Measurements from ENCODE around the gene P2RX6.
A peak's percentile ranks its signal among the peaks of the same experiment; 100 is the strongest.

Gene P2RX6

DNA sequence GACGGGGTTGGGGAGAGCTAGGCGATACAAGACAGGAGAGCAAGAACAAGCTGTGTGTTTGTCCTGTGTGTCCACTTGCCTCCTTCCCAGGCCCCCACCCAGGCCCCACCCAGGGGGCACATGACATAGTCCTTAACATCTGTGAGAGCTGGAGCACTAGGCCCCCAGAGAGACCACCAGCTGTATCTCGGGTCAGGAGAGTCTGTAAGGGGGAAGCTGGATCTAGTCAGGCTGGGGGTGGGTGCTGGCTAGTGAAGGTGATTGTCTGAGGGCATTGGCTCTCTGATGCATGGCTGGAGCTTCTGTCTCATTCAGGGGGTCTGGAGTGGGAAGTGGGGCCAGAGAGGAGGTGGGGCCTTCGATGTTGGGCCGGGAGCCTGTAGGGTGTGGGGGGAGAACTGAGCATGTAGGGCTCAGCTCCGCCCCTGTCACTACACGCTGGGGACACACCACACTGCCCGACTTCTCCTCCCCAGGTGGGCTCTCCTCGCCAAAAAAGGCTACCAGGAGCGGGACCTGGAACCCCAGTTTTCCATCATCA lies 571 bp downstream of the P2RX6 start:
- DNase-seq = no peak

DNA sequence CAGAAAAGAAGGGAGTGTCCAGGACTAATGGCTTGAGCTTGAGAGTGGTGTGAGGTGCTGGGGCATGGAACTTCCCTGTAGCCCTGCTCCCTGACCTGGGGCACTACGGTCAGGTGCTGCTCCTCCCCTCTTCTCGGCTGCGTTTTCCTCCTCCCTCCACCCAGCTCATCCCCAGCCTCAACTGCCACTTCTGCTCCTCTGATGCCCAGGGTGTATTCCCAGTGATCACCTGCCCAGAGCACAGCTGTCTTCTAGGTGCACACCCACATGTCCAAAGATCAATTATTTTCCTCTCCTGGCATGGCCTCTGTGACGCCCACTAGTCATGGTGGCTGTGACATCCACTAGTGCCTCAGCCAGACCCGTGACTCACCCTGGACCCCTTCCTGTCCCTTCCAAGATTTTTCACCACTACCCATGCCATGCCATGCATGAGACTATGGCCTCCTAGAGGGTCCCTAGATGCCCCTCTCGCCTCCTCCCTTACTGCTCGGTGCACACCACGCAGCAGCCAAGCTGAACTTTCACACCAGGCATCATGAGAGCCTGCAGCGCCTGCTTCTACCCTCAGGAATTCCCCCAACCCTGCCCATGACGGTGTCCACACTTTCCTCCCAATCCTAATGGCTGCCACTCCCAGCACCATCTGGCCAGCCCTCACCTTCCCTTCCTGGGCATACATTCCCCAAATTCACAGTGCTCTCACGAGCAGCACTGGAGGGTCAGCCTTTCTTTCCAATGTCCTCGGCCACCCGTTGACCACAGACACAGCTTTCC lies 1.9 kb downstream of the P2RX6 start:
- no peak for DNase-seq

DNA sequence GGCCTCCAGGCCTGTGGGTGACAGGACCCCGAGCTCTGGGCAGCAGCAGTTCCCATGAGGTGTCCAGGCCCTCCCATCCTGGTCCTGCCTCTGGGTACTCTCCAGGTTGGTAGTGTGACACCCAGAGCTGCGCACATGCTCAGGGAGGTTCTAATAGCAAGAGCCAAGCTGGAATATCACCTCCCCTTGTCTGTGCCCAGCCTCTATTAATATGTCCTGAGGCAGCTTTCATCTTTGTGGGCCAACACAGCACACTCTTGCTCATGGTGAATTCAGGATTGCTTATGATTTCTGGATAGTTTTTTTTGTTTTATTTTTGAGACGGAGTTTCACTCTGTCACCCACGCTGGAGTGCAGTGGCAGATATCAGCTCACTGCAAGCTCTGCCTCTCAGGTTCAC lies 3.3 kb downstream of the P2RX6 start:
- no peak for DNase-seq

DNA sequence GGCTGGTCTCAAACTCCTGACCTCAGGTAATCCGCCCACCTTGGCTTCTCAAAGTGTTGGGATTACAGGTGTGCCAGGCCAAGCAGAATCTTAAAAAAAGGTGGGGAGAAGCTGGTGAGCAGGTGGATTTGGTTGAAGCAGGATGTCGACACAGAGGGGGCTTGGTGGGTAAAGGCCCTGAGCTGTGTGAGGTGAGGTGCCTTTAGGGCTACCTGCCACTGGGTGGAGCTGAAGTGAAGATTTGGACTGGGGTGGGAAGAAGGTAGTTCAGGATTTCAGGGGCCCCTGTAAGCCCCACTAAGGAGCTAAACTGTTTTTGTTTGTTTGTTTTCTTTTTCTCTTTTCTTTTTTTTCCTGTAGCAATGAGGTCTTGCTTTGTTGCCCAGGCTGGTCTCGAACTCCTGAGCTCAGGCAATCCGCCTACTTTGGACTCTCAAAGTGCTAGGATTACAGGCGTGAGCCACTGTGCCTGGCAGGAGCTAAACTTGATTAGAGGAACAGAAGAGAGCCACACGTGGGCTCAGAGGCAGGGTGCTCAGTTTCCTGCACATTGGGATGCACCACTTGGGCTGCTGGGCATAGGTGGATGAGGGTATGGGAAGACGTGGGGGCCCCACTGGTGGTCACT lies 6.0 kb downstream of the P2RX6 start:
- no peak for DNase-seq

DNA sequence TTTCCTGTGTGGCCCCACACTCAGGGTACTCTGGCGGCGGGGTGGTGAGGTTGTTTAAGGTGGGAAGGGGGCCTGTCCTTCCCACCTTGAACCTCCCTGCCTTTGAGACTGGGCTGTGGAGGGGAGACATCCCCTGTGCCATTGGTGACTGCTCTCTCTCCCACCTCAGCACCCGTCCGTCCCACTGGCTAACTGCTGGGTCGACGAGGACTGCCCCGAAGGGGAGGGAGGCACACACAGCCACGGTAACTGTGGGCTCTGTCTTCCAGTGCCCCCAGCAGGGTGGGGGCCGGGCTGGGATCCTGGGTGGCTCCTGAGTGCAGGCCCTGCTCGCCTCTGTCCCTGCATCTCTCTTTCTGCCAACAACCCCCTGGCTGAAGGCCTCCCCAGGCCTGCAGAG lies 7.5 kb downstream of the P2RX6 start:
- DNase-seq = no peak

DNA sequence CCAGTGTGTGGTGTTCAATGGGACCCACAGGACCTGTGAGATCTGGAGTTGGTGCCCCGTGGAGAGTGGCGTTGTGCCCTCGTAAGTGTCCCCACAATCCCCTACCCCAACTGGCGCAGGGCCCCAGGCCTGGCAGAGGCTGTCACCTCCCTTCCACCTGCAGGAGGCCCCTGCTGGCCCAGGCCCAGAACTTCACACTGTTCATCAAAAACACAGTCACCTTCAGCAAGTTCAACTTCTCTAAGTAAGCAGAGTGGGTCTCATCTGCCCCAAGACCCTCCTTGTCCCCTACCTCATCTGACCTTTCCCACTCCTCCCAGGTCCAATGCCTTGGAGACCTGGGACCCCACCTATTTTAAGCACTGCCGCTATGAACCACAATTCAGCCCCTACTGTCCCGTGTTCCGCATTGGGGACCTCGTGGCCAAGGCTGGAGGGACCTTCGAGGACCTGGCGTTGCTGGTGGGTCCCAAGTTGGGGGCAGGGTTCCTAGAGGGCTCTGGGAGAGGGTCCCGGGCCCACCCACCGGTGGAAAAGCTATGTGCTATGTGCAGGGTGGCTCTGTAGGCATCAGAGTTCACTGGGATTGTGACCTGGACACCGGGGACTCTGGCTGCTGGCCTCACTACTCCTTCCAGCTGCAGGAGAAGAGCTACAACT lies 8.1 kb downstream of the P2RX6 start:
- no peak for DNase-seq

DNA sequence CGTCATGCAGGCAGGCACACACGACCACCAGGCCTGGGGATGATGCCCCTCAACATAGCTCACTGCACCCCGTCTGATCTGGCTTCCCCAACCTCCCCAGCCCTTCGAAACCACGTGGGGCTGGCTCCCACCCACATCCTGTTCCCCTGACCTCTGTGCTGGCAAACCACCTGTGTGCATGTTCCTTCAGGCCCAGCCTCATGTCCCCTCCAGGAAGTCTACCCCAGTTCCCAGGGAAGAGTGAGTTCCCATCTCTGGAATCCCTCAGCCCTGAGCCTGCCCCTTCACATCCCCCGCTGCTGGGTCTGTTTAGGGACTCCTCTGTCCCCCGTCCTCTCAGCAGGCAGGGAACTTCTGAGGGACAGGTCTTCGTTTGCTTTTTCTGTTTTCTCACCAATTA lies 10.3 kb downstream of the P2RX6 start:
- no peak for DNase-seq

DNA sequence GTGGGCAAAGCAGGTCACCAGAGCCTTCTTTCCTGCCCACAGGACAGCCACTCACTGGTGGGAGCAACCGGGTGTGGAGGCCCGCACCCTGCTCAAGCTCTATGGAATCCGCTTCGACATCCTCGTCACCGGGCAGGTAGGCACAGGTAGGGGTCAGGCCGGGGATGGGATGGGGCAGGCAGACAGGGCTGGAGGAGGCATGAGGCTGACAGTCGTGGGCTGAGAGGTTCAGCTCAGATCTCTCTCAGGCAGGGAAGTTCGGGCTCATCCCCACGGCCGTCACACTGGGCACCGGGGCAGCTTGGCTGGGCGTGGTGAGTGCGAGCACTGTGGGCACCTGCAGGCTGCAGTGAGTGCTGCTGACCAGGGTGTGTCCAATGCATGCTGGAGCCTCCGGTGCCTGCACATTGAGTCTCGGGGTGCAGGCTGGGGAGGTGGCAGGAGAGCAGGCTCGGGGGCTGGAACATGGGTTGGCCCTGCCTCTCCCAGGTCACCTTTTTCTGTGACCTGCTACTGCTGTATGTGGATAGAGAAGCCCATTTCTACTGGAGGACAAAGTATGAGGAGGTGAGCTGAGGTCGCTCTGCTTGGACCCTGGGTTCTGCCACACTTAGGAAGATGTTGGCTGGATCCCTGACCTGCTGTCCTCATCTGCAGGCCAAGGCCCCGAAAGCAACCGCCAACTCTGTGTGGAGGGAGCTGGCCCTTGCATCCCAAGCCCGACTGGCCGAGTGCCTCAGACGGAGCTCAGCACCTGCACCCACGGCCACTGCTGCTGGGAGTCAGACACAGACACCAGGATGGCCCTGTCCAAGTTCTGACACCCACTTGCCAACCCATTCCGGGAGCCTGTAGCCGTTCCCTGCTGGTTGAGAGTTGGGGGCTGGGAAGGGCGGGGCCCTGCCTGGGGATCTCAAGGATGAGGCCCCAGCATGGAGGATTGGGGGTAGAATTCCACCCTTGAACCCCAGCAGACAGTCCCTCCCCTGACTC lies 11.1 kb downstream of the P2RX6 start:
- no peak for DNase-seq

DNA sequence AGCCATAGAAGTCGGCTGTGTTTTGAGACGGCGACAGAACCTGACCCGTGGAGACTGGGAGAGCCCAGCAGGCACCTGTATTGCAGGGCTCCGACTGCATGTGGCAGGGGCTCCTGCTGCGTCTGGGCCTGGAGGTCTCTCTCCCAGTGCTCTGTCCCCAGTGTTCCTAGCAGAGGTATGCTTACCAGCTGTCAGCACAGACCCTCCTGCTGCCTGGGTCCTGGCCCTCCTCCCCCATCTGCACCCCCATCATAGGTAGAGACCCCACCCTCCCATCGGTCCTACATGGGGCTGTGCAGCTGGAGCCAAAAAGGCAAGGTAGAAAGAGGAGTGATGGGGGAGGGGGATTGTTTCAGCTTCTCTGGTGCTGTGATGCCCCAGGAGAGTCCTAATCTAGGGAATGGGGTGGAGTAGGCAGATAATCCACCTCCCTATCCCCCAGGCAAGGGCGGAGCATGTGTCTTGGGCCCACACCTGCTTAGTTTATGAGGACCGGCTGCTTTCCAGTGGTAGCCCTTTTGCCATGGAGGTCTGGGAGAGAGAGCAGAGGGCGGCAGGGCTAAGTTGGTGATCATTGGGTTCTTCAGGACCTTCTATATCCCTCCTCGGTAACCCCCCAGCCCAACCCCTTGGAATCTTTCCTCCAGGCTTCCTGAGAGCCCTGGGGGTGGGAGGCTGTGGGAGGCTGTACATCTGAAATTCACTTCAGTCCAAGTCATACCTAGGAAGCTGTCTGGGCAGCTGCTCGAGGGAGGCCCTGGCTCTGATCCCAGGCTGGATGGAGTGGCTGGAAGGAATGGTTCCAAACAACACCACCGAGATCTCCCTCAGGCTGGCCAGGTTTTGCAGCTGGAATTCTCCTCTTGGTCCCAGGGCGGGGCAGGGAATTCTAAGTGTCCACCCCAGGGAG lies 12.1 kb downstream of the P2RX6 start:
- no peak for DNase-seq

DNA sequence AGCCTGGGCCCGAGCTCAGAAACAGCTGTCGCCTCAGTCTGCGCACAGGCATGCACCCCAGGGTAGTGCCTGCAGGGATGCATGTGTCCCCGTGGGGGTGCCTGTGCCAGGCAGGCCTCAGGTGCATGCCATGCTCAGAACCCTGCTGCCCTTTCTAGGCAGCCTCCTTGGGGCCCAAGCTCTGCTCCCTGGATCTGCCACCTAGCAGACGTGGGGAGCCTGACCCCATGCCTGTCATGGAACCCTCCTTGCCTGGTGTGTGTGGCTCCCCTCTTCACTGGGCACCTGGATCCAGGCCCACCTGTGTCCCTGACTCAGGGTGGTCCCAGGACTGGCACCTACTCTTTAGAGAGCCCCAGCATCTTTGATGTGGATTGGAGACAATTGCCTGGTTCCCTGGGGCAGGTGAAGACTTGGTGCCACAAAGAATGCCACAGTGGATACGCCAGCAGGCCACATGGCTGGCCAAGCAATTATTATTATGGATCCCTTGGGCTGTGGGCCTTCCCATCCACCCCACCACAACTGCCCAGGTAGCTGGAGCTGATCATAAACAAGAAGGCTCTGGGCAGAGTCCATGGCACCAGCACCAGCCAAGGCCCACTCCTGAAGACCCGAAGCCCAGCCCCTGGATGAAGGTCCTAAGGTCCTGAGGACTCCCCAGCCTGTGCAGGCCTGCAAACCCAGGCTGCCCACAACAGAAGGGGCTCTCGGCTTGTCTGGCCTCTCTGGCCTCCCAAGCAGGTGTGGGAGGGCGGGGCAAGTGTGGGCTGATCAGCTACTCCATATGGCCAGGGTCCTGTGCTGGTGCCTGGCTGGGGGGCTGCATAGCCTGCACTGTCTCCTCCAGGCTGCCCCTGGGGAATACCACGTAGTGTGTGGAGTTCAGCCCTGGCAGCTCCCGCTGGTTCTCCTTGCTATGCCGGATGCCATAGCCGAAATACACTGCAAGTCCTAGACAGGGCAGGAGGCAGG lies 13.6 kb downstream of the P2RX6 start:
- DNase-seq = no peak

DNA sequence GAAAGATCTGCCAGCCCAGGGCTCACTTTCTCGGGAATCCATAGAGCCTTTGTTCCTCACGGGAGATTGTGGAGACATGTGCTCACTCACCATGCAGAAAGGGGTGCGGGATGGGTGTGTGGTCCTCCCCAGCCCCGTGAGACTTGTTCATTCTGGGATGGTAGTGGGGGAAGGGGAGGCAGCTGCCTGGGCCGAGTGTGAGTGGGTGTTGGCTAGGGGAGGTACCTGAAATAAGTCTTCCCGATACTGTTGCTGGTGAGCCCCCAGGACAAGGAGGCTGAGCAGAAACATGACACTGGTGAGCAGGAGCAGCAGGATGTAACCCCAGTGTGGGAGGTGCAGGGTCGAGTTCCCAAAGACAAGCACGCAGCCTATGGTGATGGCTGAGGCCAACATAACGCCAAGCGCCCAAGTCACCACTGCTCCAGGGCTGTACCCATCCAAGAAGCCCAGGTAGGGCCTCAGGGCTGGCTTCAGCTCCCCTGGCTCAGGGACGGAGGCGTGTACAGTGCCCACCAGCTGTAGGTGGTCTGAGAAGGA lies 14.6 kb downstream of the P2RX6 start:
- DNase-seq = no peak

DNA sequence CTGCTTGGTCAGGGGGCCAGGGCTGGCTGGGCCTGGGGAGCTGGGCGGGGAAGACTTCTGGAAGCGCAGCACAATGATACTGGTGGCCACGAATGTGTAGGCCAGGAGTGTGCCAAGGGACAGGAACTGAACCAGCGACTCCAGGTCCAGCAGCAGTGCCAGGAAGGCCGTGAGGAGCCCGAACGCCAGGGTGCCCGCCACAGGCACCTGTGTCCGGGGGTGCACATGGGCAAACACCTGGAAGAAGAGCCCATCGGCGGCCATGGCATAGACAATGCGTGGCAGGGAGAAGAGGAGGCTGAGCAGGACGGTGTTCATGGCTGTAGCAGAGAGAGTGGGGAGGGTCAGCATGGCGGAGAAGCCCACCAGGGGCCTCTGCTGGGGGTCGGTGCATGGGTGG lies 15.1 kb downstream of the P2RX6 start:
- DNase-seq = no peak

DNA sequence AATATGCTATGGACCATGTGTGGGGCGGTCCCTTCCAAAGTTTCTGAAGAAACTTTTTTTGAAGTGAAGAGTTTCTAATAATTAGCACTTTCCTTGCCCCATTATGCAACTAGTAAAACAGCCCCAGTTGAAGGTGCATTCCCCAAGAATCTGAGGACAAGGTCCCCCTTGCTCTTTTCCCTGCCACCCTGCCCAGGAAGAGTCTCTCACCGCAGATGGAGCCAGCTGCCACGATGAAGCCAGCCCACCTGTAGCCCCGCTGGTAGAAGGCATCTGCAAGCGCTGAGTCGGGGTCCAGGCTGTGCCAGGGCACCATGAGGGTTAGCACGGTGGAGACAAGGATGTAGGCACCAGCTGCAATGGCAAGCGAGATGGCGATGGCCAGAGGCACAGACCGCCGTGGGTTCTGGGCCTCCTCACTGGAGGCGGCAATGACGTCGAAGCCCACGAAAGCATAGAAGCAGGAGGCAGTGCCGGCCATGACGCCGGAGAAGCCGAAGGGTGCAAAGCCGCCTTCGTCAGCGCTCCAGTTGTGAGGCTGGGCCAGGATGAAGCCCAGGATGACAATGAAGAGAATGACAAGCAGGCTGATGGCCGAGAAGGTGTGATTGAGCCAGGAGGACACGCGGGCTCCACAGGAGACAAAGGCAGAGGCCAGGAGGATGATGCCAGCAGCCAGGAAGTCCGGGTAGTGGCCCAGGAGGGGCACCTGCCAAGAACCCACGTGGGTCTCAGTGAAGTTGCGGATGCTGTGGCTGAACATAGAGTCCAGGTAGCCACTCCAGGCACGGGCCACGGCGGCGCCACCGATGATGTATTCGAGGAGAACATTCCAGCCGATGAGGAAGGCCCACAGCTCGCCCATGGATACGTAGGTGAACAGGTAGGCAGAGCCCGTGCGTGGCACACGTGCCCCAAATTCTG lies 15.9 kb downstream of the P2RX6 start:
- DNase-seq = no peak

DNA sequence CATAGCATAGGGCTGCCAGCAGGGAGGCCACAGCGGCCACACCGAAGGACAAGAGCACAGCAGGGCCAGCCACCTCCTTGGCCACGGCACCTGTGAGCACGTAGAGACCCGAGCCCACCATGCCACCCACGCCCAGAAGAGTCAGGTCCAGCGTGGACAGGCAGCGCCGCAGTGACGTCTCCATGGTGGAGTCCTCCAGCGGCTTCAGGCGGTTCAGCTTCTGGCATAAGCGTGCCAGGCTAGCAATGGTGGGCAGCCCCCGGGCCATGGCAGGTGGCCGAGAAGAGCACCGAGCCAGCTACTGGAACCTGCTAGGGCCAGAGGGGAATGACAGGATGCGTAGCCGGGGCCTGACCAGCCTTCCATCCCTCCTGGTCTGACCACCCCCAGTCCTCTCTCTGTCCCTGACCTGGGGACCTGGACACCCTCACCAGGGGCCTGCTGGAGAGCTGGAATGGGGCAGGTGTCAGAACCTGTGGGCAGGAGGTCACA lies 16.6 kb downstream of the P2RX6 start:
- no peak for DNase-seq

DNA sequence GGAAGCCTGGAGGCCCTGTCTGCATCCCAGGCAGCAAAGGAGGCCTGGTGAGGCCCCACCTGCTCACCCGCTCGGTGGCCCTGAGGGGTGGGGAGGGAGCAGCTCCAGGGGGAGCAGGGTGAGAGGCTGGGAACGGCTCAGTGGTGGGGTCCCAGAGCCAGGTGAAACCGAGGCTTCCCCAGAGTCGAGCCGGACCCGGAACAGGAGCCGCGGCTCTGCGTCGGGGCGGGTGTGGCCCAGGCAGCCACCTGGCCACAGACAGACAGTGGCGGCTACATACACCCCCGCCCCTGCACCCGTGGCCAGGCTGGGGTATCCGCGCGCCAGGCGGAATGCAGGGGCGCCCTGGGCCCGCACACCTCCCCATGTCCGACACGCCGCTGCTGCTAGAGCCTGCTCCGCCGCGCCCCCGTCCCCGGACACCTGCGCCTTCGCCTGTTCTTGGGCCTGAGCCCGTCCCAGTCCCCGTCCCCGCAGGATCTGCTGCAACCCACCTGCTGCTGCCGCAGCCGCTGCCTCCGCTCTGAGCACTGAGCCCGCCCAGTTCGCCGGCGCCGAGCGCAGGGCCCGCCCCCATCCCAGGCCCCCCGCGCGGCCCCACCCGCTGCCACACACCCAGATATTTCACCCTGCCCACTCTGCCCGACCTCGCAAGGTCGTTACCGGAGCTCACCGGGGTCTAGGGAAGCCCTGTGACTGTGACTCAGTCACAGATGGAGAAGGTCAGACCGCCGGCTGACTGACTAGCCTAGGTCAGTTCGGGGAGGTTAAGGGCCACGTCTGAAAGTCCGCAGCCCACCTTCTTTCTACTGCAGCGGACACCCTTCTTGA lies 17.3 kb downstream of the P2RX6 start, which contains the start of gene SLC7A4:
Gene SLC7A4 (minus strand): TSS at position 525 of the 831 bp plus-strand sequence. CDS start 749 bp downstream, outside the sequence.
- peak; percentile 60 for DNase-seq

DNA sequence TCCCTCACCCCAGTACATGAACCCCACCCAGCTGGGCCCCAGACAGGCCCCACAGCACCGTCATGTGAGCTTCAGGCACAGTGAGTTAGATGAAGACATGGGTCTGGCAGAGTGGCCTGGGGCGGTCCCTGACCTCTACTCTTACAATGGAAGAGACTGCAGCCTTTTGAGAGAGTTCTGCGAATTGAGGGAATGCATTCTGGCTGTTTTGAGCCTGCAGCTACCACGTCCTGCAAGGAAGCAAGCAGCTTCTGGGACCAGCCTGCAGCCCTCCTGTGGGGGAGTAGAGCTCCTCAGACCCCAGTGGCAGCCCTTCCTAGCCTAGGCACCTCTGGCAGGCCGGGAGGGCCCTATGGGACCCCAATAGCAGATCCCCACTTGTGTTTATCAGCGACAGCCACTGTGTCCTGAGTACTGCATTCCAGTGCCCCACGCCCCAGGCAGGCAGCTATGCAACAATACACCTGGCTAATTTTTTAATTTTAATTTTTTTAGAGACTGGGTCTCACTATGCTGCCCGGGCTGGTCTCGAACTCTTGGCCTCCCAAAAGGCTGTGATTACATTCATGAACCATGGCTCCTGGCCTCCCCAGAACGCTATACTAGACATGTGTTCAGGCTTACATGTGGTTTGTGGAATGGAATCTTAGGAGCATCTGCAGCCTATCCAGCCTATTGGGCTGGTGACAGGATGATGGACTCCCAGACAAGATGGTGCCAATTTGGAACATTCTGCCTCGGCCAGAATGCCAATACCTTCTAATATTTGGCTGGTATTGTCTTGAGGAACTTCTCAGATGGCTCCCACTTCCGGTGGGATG lies 18.1 kb downstream of the P2RX6 start:
- DNase-seq = no peak

DNA sequence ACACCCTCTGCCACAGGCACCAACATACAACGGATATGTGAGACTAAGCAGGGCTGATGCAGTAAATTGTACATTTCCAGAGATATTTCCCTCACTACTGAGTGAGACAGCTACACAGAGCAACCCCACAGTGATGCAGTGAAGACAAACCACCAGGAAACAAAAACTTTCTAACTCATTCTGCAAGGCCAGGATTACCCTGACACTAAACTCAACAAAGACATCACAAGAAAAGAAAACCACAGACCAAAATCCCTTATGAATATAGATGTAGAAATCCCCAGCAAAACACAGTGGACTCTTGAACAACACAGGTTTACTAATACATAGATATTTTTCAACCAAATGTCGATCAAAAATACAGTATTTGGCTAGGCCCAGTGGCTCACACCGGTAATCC lies 18.9 kb downstream of the P2RX6 start:
- DNase-seq = no peak

All from retina (tissue), 1 donor.